Nephron (organoid): ENCODE measurements around the gene TJP1.
"Not testable (repeated sequence)": the region's sequence is repeated elsewhere in the genome, so short reads cannot be mapped to it uniquely, and the experiment has no call there.

Source experiments
- H3K27ac Mint-ChIP-seq, 3 experiments: 2 replicates each; pipeline ENCODE4 v1.8.0; 2020; ENCODE audit warnings: mixed read lengths in 3 of 3, mild to moderate bottlenecking in 2 of 3, moderate library complexity in 1 of 3
- H3K27me3 Mint-ChIP-seq: 2 replicates; pipeline ENCODE4 v1.8.0; 2021; ENCODE audit warnings: low read depth, mild to moderate bottlenecking, moderate library complexity, mixed read lengths
- H3K36me3 Mint-ChIP-seq: 2 replicates; pipeline ENCODE4 v1.8.0; 2020; ENCODE audit warnings: low read depth, mixed read lengths
- H3K4me1 Mint-ChIP-seq: 2 replicates; pipeline ENCODE4 v1.8.0; 2020; ENCODE audit warnings: mixed read lengths
- H3K4me3 Mint-ChIP-seq, 3 experiments: 2 replicates each; pipeline ENCODE4 v1.8.0; 2020; ENCODE audit warnings: mild to moderate bottlenecking in 3 of 3, mixed read lengths in 3 of 3, moderate library complexity in 2 of 3
- H3K9me3 Mint-ChIP-seq: 2 replicates; pipeline ENCODE4 v1.8.0; 2020; ENCODE audit warnings: mixed read lengths
- CTCF ChIP-seq, 3 experiments: fragments of 200-600 bp; sonication (generic); IDR thresholded peaks; one replicate each; pipeline ENCODE4 v1.5.0; 2021; ENCODE audit warnings: antibody characterized with exemption in 3 of 3; ENCODE audit not compliant: unreplicated experiment in 3 of 3

Gene TJP1

GRCh38 chr15:29672446-29672845, 149.8 kb downstream of the TJP1 start:
- H3K4me3 Mint-ChIP-seq = peak overlapping the region; percentile 6 to 67 (median 36)
- no peaks in the 10 kb centered on the region for H3K9me3 Mint-ChIP-seq
- peak overlapping the region; percentile 67 to 94 (median 75) for H3K27ac Mint-ChIP-seq
- TF ChIP-seq CTCF (IDR thresholded peaks at IDR 0.05; ENCODE audit: unreplicated experiment in 3 of 3) = no peak
- H3K4me1 Mint-ChIP-seq = peaks cover 27% of the 10 kb centered on the region
- H3K36me3 Mint-ChIP-seq = peaks cover 2% of the 10 kb centered on the region
- H3K27me3 Mint-ChIP-seq = peaks cover 52% of the 10 kb centered on the region

- Mint-ChIP-seq H3K27ac (peak overlapping the region in 2 of 3 experiments; percentile 94), H3K27me3 (peaks cover 48% of the 10 kb centered on the region), H3K4me1 (peaks cover 23% of the 10 kb centered on the region)
- H3K36me3 Mint-ChIP-seq, H3K4me3 Mint-ChIP-seq, H3K9me3 Mint-ChIP-seq: not testable (repeated sequence)
Measured at GRCh38 chr15:29672046-29672445, 150.2 kb downstream of the TJP1 start.

- Mint-ChIP-seq H3K9me3 (no peaks in the 10 kb centered on the region), H3K27ac (peak overlapping the region; percentile 94 to 99 (median 94)), H3K36me3 (no peaks in the 10 kb centered on the region), H3K4me3 (peak overlapping the region; percentile 42 to 64 (median 62)), H3K4me1 (peaks cover 17% of the 10 kb centered on the region), H3K27me3 (peaks cover 44% of the 10 kb centered on the region)
- TF ChIP-seq CTCF (IDR thresholded peaks at IDR 0.05; ENCODE audit: unreplicated experiment in 3 of 3) = no peak
Measured at GRCh38 chr15:29670998-29671981, 151.0 kb downstream of the TJP1 start.

GRCh38 chr15:29670266-29670665, 152.0 kb downstream of the TJP1 start:
- Mint-ChIP-seq H3K27ac (peak overlapping the region; percentile 94 to 99 (median 94)), H3K36me3 (no peaks in the 10 kb centered on the region), H3K4me1 (peaks cover 20% of the 10 kb centered on the region), H3K27me3 (peaks cover 42% of the 10 kb centered on the region), H3K9me3 (no peaks in the 10 kb centered on the region), H3K4me3 (no peak overlapping the region)
- TF ChIP-seq CTCF (IDR thresholded peaks at IDR 0.05; ENCODE audit: unreplicated experiment in 3 of 3) = no peak

- Mint-ChIP-seq H3K27me3 (peaks cover 46% of the 10 kb centered on the region), H3K9me3 (no peaks in the 10 kb centered on the region), H3K4me1 (peaks cover 22% of the 10 kb centered on the region), H3K27ac (peak overlapping the region; percentile 13 to 99 (median 94)), H3K36me3 (no peaks in the 10 kb centered on the region), H3K4me3 (no peak overlapping the region)
- TF ChIP-seq CTCF (IDR thresholded peaks at IDR 0.05; ENCODE audit: unreplicated experiment in 3 of 3) = no peak
Measured at GRCh38 chr15:29669823-29670222, 152.4 kb downstream of the TJP1 start.

- no peaks in the 10 kb centered on the region for H3K9me3 Mint-ChIP-seq
- H3K27me3 Mint-ChIP-seq = peaks cover 46% of the 10 kb centered on the region
Measured at GRCh38 chr15:29668120-29668602, 154.1 kb downstream of the TJP1 start.

More at GRCh38 chr15:29668120-29668602, 154.1 kb downstream of the TJP1 start:
- H3K4me3 Mint-ChIP-seq = no peak overlapping the region
- TF ChIP-seq CTCF (IDR thresholded peaks at IDR 0.05; ENCODE audit: unreplicated experiment in 3 of 3) = peak; percentile 69 to 87 (median 77)
- no peaks in the 10 kb centered on the region for H3K36me3 Mint-ChIP-seq
- peak overlapping the region in 2 of 3 experiments; percentile 44 to 57 for H3K27ac Mint-ChIP-seq
- peaks cover 16% of the 10 kb centered on the region for H3K4me1 Mint-ChIP-seq
